NB4 (cell line): ENCODE results near the gene INSR.

Source experiments
- DNase-seq: peaks from one replicate; pipeline ENCODE4 v3.0.0; 2010; ENCODE audit warnings: low read depth
- H3K4me3 ChIP-seq: one replicate; pipeline ENCODE4 v1.5.1; 2011; ENCODE audit warnings: mild to moderate bottlenecking, low read depth, low read length, moderate library complexity
- MYC ChIP-seq: IDR thresholded peaks from 2 replicates; pipeline ENCODE4 v1.6.1; 2011; ENCODE audit warnings: low read depth, low read length
- POLR2A ChIP-seq: IDR thresholded peaks from 2 replicates; pipeline ENCODE4 v1.6.1; 2011; ENCODE audit warnings: mild to moderate bottlenecking; ENCODE audit not compliant: insufficient read length; ENCODE audit errors: extremely low read depth
- TF ChIP-seq, protein P1 (sequence below): IDR thresholded peaks from one replicate; pipeline ENCODE4 v1.5.1; 2012; ENCODE audit warnings: low read depth, low read length
- TF ChIP-seq, protein P2 (sequence below): IDR thresholded peaks from 2 replicates; pipeline ENCODE4 v1.6.1; 2011; ENCODE audit warnings: low read depth, low read length

The INSR gene

DNA sequence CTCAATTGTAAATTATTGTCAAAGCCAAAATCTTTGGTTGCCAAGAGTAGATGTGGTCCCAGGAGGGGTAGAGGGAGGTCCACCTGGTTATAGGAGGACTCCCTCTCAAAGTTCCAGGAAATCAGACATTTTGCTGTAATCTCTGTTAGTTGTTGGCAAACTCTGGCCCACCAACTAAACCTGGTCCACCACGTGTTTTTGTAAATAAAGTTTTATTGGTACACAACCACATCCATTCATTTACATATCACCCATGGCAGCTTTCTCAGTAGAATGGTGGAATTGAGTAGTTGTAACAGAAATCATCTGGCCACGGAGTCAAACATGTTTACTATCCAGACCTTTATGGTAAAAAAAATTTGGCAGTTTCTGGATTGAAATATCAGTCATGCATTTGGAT, 154.1 kb downstream of the INSR start:
- H3K4me3 ChIP-seq = no peak overlapping the region
- TF ChIP-seq, protein P1, sequence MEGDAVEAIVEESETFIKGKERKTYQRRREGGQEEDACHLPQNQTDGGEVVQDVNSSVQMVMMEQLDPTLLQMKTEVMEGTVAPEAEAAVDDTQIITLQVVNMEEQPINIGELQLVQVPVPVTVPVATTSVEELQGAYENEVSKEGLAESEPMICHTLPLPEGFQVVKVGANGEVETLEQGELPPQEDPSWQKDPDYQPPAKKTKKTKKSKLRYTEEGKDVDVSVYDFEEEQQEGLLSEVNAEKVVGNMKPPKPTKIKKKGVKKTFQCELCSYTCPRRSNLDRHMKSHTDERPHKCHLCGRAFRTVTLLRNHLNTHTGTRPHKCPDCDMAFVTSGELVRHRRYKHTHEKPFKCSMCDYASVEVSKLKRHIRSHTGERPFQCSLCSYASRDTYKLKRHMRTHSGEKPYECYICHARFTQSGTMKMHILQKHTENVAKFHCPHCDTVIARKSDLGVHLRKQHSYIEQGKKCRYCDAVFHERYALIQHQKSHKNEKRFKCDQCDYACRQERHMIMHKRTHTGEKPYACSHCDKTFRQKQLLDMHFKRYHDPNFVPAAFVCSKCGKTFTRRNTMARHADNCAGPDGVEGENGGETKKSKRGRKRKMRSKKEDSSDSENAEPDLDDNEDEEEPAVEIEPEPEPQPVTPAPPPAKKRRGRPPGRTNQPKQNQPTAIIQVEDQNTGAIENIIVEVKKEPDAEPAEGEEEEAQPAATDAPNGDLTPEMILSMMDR = no peak
- TF ChIP-seq POLR2A (no peak), MYC (no peak)
- TF ChIP-seq, protein P2, sequence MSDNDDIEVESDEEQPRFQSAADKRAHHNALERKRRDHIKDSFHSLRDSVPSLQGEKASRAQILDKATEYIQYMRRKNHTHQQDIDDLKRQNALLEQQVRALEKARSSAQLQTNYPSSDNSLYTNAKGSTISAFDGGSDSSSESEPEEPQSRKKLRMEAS = no peak
- DNase-seq = no peak

DNA sequence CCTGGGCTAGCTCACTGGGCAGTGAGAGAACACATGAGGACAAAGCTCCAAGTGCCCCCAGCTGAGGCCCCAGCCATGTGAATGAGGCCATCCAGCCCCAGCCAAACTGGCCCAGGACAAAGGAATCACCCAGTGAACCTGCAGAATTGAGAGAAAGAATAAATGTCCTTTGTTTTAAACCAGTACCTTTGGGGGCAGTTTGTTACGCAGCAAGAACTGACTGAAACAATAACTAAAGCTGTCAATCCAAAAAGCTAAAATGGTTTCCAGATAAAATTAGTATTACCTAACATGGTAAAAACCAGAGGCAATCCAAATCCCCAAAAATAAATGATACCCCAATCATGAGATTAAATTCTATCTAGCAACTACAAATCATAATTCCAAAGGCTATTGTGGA, 155.1 kb downstream of the INSR start:
- H3K4me3 ChIP-seq = no peak overlapping the region
- no peak for DNase-seq
- TF ChIP-seq, protein P2 = no peak
- TF ChIP-seq POLR2A = no peak
- TF ChIP-seq, protein P1 = no peak
- no peak for TF ChIP-seq MYC

DNA sequence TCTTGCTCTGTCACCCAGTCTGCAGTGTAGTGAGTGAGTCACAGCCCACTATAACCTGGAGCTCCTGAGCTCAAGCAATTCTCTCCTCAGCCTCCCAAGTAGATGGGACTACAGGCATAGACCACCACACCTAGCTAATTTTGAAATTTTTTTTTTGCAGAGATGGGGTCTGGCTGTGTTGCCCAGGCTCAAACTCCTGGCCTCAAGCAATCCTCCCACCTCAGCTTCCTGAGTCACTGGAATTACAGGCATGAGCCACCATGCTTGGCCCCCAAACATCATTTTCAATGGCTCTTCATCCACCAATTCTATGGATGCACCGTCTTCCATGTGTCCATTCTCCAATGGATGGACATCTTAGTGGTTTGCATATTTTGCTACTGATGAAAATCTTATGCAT, 155.8 kb downstream of the INSR start:
- DNase-seq = no peak
- no peak overlapping the region for H3K4me3 ChIP-seq
- TF ChIP-seq, protein P2 = no peak
- TF ChIP-seq POLR2A (no peak), MYC (no peak)
- TF ChIP-seq, protein P1 = no peak

DNA sequence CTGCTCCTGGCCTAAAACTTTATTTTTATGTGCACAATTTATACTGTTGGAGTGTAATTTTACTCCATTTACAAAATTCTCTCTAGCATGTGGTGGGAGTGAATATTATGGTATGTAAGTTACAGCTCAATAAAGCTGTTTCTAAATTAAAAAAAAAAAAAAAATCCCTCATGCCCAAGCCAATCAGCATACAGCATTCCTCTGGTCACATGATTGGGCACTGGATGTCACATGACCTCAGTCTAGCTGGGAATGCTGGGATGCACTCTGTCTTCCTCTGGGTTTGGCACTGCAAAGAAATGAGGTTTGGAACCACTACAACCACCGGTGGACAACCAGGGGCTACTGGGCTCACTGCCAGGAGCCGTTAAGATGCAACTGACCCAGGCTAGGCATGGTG, 157.1 kb downstream of the INSR start:
- no peak overlapping the region for H3K4me3 ChIP-seq
- TF ChIP-seq, protein P2 = no peak
- TF ChIP-seq MYC = no peak
- no peak for TF ChIP-seq POLR2A
- TF ChIP-seq, protein P1 = no peak
- no peak for DNase-seq

DNA sequence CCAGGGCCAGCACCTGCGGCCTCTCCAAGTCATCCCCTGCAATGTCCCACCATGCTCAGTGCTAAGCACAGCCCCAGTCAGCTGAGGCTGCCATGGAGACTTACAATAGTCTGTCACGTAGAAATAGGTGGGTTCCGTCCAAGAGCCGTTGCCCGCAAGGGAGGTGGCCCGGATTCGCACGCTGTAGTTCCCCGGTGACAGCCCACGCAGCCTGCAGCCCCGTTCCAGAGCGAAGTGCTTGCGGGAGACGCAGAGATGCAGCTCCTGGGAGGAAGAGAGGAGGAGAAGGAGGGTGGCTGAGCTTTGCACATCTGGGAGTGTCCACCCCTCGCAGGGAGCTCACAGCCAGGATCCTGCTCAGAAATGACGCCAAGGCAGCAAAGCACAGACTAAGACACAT, 162.2 kb downstream of the INSR start:
- DNase-seq = no peak
- TF ChIP-seq, protein P1 = no peak
- no peak for TF ChIP-seq POLR2A
- TF ChIP-seq, protein P2 = no peak
- TF ChIP-seq MYC = no peak
- no peak overlapping the region for H3K4me3 ChIP-seq

DNA sequence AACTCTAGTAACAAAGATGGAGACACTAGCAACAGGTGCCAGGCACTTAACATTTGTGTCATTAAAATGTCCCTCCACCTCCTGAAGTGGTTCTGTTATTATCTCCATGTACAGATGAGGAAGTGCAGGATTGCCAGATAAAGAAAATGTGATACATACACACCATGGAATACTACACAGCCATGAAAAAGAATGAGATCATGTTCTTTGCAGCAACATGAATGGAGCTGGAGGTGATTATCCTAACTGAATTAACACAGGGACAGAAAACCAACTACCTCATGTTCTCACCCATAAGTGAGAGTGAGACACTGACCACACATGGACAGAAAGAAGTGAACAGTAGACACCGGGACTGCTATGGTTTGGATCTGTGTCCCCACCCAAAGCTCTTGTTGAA, 164.2 kb downstream of the INSR start:
- TF ChIP-seq MYC = no peak
- TF ChIP-seq, protein P2 = no peak
- no peak for TF ChIP-seq POLR2A
- TF ChIP-seq, protein P1 = no peak
- DNase-seq = no peak
- H3K4me3 ChIP-seq = no peak overlapping the region
